ENCODE results near the gene SLC35E3.

Gene SLC35E3

DNA sequence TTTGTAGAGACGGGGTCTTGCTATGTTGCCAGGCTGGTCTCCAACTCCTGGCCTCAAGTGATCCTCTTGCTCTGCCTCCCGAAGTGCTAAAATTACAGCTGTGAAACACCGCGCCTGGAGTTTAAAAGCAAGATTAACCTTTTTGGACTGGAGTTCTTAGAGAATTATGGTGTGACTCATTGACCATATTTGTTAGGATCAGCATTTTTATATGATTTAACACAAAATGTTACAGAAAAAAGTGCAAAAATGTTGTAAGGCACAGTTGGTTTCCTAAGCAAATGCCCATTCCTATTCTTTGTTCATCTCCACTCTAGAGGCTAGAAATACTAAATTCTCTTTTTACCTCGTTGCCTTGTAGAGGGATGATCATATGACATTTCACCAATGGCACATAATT lies 27.6 kb downstream of the SLC35E3 start:
- H3K9me3 ChIP-seq (ENCODE audit: control insufficient read depth, low read length), result no peaks in the 10 kb centered on the region
- H3K36me3 ChIP-seq (ENCODE audit: control insufficient read depth, insufficient read depth, low read length), result no peaks in the 10 kb centered on the region
- H2AFZ ChIP-seq, result no peak overlapping the region
- no peaks in the 10 kb centered on the region for H3K4me1 ChIP-seq
- no peak overlapping the region for H3K9ac ChIP-seq
- TF ChIP-seq, protein P1, sequence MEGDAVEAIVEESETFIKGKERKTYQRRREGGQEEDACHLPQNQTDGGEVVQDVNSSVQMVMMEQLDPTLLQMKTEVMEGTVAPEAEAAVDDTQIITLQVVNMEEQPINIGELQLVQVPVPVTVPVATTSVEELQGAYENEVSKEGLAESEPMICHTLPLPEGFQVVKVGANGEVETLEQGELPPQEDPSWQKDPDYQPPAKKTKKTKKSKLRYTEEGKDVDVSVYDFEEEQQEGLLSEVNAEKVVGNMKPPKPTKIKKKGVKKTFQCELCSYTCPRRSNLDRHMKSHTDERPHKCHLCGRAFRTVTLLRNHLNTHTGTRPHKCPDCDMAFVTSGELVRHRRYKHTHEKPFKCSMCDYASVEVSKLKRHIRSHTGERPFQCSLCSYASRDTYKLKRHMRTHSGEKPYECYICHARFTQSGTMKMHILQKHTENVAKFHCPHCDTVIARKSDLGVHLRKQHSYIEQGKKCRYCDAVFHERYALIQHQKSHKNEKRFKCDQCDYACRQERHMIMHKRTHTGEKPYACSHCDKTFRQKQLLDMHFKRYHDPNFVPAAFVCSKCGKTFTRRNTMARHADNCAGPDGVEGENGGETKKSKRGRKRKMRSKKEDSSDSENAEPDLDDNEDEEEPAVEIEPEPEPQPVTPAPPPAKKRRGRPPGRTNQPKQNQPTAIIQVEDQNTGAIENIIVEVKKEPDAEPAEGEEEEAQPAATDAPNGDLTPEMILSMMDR (IDR thresholded peaks at IDR 0.05), result no peak
- no peak overlapping the region for H3K4me3 ChIP-seq (ENCODE audit: low read depth, low read length)
- H3K4me2 ChIP-seq (ENCODE audit: low read length), result no peak overlapping the region
- no peaks in the 10 kb centered on the region for H3K79me2 ChIP-seq
- no peaks in the 10 kb centered on the region for H3K27me3 ChIP-seq (ENCODE audit: control insufficient read depth, insufficient read depth, low read length)
- no peak overlapping the region for H3K27ac ChIP-seq

DNA sequence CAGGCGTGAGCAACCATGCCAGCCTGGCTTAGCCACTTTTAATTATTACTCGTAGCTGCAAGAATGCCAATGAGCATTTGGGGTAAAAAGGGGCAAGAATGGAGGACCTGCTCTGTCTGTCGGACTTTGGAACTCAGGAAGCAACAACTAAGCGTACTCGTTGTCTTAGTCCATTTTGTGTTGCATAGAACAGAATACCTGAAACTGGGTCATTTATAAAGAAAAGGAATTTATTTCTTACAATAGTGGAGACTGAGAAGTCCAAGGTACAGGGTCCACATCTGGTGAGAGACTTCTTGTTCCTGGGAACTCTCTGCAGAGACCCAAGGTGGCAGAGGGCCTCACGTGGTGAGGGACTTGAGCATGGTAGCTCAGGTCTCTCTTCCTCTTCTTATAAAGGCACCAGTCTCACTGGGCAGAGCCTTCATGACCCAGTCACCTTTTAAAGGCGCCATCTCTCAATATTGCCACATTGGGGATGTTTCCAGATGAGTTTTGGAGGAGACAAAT lies 29.2 kb downstream of the SLC35E3 start:
- H3K27me3 ChIP-seq (ENCODE audit: control insufficient read depth, insufficient read depth, low read length), result no peaks in the 10 kb centered on the region
- no peak overlapping the region for H3K9ac ChIP-seq
- no peaks in the 10 kb centered on the region for H3K9me3 ChIP-seq (ENCODE audit: control insufficient read depth, low read length)
- H3K27ac ChIP-seq, result no peak overlapping the region
- no peak overlapping the region for H3K4me2 ChIP-seq (ENCODE audit: low read length)
- H2AFZ ChIP-seq, result no peak overlapping the region
- no peaks in the 10 kb centered on the region for H3K36me3 ChIP-seq (ENCODE audit: control insufficient read depth, insufficient read depth, low read length)
- H3K79me2 ChIP-seq, result no peaks in the 10 kb centered on the region
- no peaks in the 10 kb centered on the region for H3K4me1 ChIP-seq
- no peak overlapping the region for H3K4me3 ChIP-seq (ENCODE audit: low read depth, low read length)
- TF ChIP-seq, protein P1 (IDR thresholded peaks at IDR 0.05), result no peak

DNA sequence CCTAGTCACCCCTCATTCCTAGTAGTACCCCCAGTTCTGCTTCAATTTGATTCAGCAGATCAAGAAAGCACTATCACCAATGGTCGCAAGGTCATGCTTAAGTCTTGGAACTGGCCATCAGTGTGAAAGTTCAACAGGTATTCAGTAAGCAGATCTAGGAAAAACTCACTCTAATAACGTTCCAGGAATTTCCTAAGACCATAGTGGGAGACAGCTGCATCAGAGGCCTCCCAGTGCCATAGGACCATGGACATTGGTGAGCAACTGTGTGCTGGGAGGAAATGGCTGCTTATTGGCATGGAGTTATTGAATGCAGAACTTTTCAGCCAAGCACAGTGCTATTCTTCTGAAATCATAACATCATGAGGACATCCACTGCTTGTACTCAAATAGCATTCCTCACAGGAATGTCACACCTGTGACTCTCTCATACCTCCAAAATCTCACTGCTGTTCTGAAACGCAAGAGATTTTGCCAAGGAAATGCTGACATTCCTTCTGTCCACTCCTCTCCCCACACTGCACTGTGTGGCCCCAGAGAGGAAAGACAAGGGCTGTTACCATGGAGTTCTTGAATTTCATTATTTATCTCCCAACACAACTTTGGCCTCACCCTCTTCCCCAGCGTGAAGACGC lies 31.1 kb downstream of the SLC35E3 start:
- Histone ChIP-seq H2AFZ (no peak overlapping the region), H3K4me2 (ENCODE audit: low read length) (no peak overlapping the region), H3K79me2 (no peaks in the 10 kb centered on the region), H3K27me3 (ENCODE audit: control insufficient read depth, insufficient read depth, low read length) (no peaks in the 10 kb centered on the region), H3K9ac (no peak overlapping the region), H3K36me3 (ENCODE audit: control insufficient read depth, insufficient read depth, low read length) (no peaks in the 10 kb centered on the region), H3K9me3 (ENCODE audit: control insufficient read depth, low read length) (no peaks in the 10 kb centered on the region), H3K4me1 (no peaks in the 10 kb centered on the region), H3K4me3 (ENCODE audit: low read depth, low read length) (no peak overlapping the region), H3K27ac (no peak overlapping the region)
- TF ChIP-seq, protein P1 (IDR thresholded peaks at IDR 0.05), result no peak

DNA sequence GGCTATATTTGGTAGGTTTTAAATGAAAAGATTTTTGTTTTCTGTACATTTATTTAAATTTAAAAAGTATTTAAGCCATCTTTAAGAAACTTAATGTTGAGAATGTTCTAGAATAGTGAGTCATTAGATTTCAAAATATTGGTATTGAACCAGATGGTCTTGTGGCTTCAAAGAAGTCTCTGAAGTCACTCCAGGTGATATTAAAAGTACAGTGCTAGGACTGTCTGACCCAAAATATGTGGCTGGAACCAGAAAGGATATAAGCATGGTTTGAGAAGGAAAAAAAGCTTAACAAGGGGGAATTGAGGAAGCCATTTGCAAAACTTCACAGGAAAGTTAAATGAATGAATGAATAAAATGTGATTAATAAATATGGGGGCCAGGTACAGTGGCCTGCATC lies 33.3 kb downstream of the SLC35E3 start:
- no peak overlapping the region for H3K9ac ChIP-seq

More for the DNA sequence above, 33.3 kb downstream of the SLC35E3 start:
- Histone ChIP-seq H3K4me2 (ENCODE audit: low read length) (no peak overlapping the region), H3K36me3 (ENCODE audit: control insufficient read depth, insufficient read depth, low read length) (no peaks in the 10 kb centered on the region), H3K9me3 (ENCODE audit: control insufficient read depth, low read length) (no peaks in the 10 kb centered on the region), H3K27ac (no peak overlapping the region), H3K27me3 (ENCODE audit: control insufficient read depth, insufficient read depth, low read length) (no peaks in the 10 kb centered on the region), H3K4me1 (no peaks in the 10 kb centered on the region), H3K79me2 (no peaks in the 10 kb centered on the region), H2AFZ (no peak overlapping the region), H3K4me3 (ENCODE audit: low read depth, low read length) (no peak overlapping the region)
- TF ChIP-seq, protein P1 (IDR thresholded peaks at IDR 0.05), result no peak
